GM18868 (cell line): Measurements from ENCODE around the gene EARS2.
"Not testable (repeated sequence)": the region's sequence is repeated elsewhere in the genome, so short reads cannot be mapped to it uniquely, and the experiment has no call there.

Source experiments
- ATAC-seq: cut with Tn5 transposase; IDR thresholded peaks from one replicate; pipeline ENCODE4 v1.9.1; 2021; ENCODE audit warnings: mild to moderate bottlenecking, moderate library complexity; ENCODE audit not compliant: unreplicated experiment

Gene EARS2

GRCh38 chr16:23485257-23485614 lies 71.9 kb downstream of the EARS2 start:
- ATAC-seq = no peak

- ATAC-seq = no peak
These were observed 72.5 kb downstream of the EARS2 start for GRCh38 chr16:23484510-23485256.

GRCh38 chr16:23483492-23483891 lies 73.7 kb downstream of the EARS2 start:
- ATAC-seq = not testable (repeated sequence)

- ATAC-seq = no peak
These were observed 74.4 kb downstream of the EARS2 start for GRCh38 chr16:23482778-23483177.

- ATAC-seq = no peak
These were observed 76.9 kb downstream of the EARS2 start for GRCh38 chr16:23480257-23480656.

GRCh38 chr16:23479138-23479537 lies 78.0 kb downstream of the EARS2 start:
- no peak for ATAC-seq

- no peak for ATAC-seq
These were observed 78.6 kb downstream of the EARS2 start for GRCh38 chr16:23478566-23478965.

- ATAC-seq = no peak
These were observed 80.9 kb downstream of the EARS2 start for GRCh38 chr16:23476289-23476688.
